CD4-positive, alpha-beta memory T cell (primary cell): ENCODE data around the gene DNAJC5. TPM values are rescaled to one million over a fixed set of nuclear protein-coding genes. Genes with fewer than 3 reads are reported as not detected.
"Not testable (repeated sequence)": the region's sequence is repeated elsewhere in the genome, so short reads cannot be mapped to it uniquely, and the experiment has no call there.

Source experiments
- CTCF ChIA-PET: fragments of 350-600 bp; sonication (Branson Sonifier 250); formaldehyde crosslinking; loops from one replicate; lab custom pipeline; 2021; ENCODE audit warnings: inconsistent platforms; ENCODE audit not compliant: partially characterized antibody; lab: Charles Lee
- POLR2A ChIA-PET: fragments of 350-600 bp; sonication (Branson Sonifier 250); formaldehyde crosslinking; loops from one replicate; lab custom pipeline; 2021; ENCODE audit not compliant: partially characterized antibody; lab: Charles Lee
- DNase-seq, 5 donors: peaks; one replicate each; pipeline versions ENCODE4 v3.0.0 to v3.0.0-alpha.2; 2020 to 2022; ENCODE audit warnings: mixed read lengths in 1 of 5
- H3K27ac ChIP-seq: one replicate; pipeline ENCODE4 v1.7.0; 2013; ENCODE audit warnings: low read depth, low read length
- H3K27me3 ChIP-seq: 2 replicates; pipeline ENCODE4 v1.7.0; 2013; ENCODE audit warnings: mild to moderate bottlenecking, low read length, moderate library complexity; ENCODE audit not compliant: insufficient read depth
- H3K36me3 ChIP-seq: 2 replicates; pipeline ENCODE4 v1.7.0; 2013; ENCODE audit warnings: mild to moderate bottlenecking, low read length, moderate library complexity; ENCODE audit not compliant: insufficient read depth
- H3K4me1 ChIP-seq: 2 replicates; pipeline ENCODE4 v1.7.0; 2013; ENCODE audit warnings: mild to moderate bottlenecking, low read length, moderate library complexity; ENCODE audit not compliant: insufficient read depth
- H3K4me3 ChIP-seq, 2 donors: one replicate each; pipeline ENCODE4 v1.7.0; 2013; ENCODE audit warnings: low read length in 2 of 2, mild to moderate bottlenecking in 1 of 2
- H3K9me3 ChIP-seq, 2 donors: one replicate each; pipeline ENCODE4 v1.7.0; 2013; ENCODE audit warnings: low read length in 2 of 2, control low read depth in 1 of 2; ENCODE audit not compliant: control insufficient read depth in 1 of 2
- H3K27ac Mint-ChIP-seq, 7 donors: one replicate each; pipeline ENCODE4 v1.8.0; 2020 to 2021; ENCODE audit warnings: mixed read lengths in 7 of 7, mild to moderate bottlenecking in 6 of 7, inconsistent platforms in 3 of 7, moderate library complexity in 3 of 7
- H3K27me3 Mint-ChIP-seq, 2 donors: one replicate each; pipeline ENCODE4 v1.8.0; 2020 to 2021; ENCODE audit warnings: mixed read lengths in 2 of 2
- H3K36me3 Mint-ChIP-seq, 2 donors: one replicate each; pipeline ENCODE4 v1.8.0; 2020 to 2021; ENCODE audit warnings: mixed read lengths in 2 of 2, inconsistent platforms in 1 of 2, mild to moderate bottlenecking in 1 of 2
- H3K4me1 Mint-ChIP-seq, 4 donors: one replicate each; pipeline ENCODE4 v1.8.0; 2020 to 2021; ENCODE audit warnings: mixed read lengths in 4 of 4, mild to moderate bottlenecking in 1 of 4
- H3K4me3 Mint-ChIP-seq, 8 donors: one replicate each; pipeline ENCODE4 v1.8.0; 2020 to 2021; ENCODE audit warnings: mixed read lengths in 8 of 8, mild to moderate bottlenecking in 7 of 8, moderate library complexity in 6 of 8, inconsistent platforms in 3 of 8
- H3K9me3 Mint-ChIP-seq, 8 donors: one replicate each; pipeline ENCODE4 v1.8.0; 2020 to 2021; ENCODE audit warnings: mixed read lengths in 8 of 8, mild to moderate bottlenecking in 5 of 8, inconsistent platforms in 3 of 8, moderate library complexity in 1 of 8
- intact Hi-C: fragments of 100-400 bp; cut with micrococcal nuclease; formaldehyde crosslinking; loops from one replicate; pipeline ENCODE4 v1.15.1; 2023
- polyA plus RNA-seq, 2 donors: library from polyadenylated mRNA; unstranded; fragments of 300-500 nt; fragmentation: Illumina TruSeq; gene quantifications; one replicate each; pipeline ENCODE4 v1.2.3, GENCODE V29; 2021
- total RNA-seq, 2 experiments: library from RNA; stranded (reverse); gene quantifications; one replicate each; pipeline ENCODE4 v1.2.3, GENCODE V29; 2021

DNAJC5 gene
- total and polyA plus RNA-seq, 4 experiments from 2014 or later = 4.9 to 54.4 (median 31.3) TPM

DNA sequence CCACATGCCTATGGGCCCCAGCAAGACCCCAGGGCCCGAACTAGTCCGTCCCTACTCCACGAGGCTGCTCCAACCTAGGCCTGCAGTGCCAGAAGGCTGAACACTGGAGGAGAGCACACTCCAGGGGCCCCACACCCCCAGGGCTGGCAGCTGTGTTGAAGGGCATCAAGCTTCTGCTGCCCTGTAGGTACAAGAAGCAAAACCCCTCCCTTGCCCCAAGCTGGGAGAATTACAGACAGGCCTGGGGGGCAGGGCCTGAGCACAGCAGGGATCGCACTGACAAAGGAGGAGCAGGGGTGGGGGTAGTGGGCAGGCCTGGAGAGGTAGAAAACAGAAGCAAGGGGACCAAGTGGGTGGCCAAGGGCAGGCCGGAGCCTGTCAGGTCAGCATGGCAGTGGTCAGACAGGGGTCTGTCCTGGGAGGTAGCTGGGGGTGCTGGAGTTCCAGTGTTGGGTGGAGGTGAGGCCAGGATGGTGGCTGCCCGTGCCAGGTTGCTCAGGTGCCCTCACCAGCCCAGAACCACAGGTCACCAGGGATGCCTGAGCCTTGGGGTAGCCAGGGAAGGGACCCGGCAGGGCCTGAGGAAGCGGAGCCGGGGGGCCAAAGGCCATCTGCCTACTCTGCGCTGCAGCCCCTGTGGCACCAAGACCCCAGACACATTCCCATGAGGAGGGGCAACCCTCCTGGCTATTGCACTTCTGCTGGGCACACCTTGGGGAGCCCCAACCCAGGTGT, 64.2 kb downstream of the DNAJC5 start:
- ChIA-PET POLR2A (interaction anchor here (0.9 to 4.5 kb wide), 3 partner anchors 9 to 63 kb away, joined by 3 to 24 read pairs (median 3); no protein-coding TSS in a partner anchor), CTCF (no interaction called here)
- Histone ChIP-seq H3K27ac (no peak overlapping the region), H3K4me3 (no peak overlapping the region), H3K4me1 (peaks cover 32% of the 10 kb centered on the region), H3K9me3 (no peaks in the 10 kb centered on the region), H3K27me3 (no peaks in the 10 kb centered on the region), H3K36me3 (no peaks in the 10 kb centered on the region)
- Mint-ChIP-seq H3K4me1 (peaks cover 3 to 27% (median 19%) of the 10 kb centered on the region in 4 donors), H3K36me3 (peaks cover 0 to 18% of the 10 kb centered on the region in 2 donors), H3K9me3 (no peaks in the 10 kb centered on the region), H3K4me3 (no peak overlapping the region), H3K27ac (peak overlapping the region in 2 of 7 donors; percentile 31 to 66), H3K27me3 (no peaks in the 10 kb centered on the region)
- intact Hi-C loops = loop anchor here (5.0 kb wide), 1 partner anchor 222 kb away; the partner anchor contains the start of genes LIME1 and SLC2A4RG
- peak in 1 of 5 donors; percentile 38 for DNase-seq

DNA sequence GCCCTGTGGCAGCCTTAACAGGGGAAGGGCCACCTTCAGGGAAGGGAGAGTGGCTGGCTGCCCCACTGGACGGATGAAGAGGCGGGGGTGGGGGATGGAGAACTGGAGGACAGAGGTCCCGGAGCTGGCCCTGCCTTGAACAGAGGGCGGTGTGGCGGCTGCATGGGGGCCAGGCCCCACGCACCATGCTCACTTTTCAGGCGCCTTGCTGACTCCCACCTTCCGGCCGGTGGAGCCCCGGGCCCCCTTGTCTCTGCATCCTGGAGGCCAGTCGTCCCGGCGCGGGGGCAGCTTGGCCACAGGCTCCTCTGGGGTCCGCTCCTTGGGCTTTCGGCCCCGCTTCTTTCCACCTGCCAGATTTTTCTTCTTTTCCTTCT, 64.8 kb downstream of the DNAJC5 start:
- no peaks in the 10 kb centered on the region for H3K9me3 Mint-ChIP-seq
- H3K27ac ChIP-seq = no peak overlapping the region
- H3K27me3 Mint-ChIP-seq = no peaks in the 10 kb centered on the region
- H3K4me3 Mint-ChIP-seq = no peak overlapping the region
- no peak overlapping the region for H3K4me3 ChIP-seq
- H3K9me3 ChIP-seq = no peaks in the 10 kb centered on the region
- H3K4me1 Mint-ChIP-seq = peaks cover 0 to 21% (median 13%) of the 10 kb centered on the region in 4 donors
- ChIA-PET POLR2A (interaction anchor here (4.5 kb wide), 1 partner anchor 8 kb away, joined by 24 read pairs; no protein-coding TSS in a partner anchor), CTCF (no interaction called here)
- no peaks in the 10 kb centered on the region for H3K27me3 ChIP-seq
- H3K36me3 ChIP-seq = no peaks in the 10 kb centered on the region
- DNase-seq = peak in 1 of 5 donors; percentile 23
- peaks cover 26% of the 10 kb centered on the region for H3K4me1 ChIP-seq
- no peak overlapping the region for H3K27ac Mint-ChIP-seq
- intact Hi-C loops = loop anchor here (5.0 kb wide), 1 partner anchor 222 kb away; the partner anchor contains the start of genes LIME1 and SLC2A4RG
- H3K36me3 Mint-ChIP-seq = peaks cover 0 to 18% of the 10 kb centered on the region in 2 donors

DNA sequence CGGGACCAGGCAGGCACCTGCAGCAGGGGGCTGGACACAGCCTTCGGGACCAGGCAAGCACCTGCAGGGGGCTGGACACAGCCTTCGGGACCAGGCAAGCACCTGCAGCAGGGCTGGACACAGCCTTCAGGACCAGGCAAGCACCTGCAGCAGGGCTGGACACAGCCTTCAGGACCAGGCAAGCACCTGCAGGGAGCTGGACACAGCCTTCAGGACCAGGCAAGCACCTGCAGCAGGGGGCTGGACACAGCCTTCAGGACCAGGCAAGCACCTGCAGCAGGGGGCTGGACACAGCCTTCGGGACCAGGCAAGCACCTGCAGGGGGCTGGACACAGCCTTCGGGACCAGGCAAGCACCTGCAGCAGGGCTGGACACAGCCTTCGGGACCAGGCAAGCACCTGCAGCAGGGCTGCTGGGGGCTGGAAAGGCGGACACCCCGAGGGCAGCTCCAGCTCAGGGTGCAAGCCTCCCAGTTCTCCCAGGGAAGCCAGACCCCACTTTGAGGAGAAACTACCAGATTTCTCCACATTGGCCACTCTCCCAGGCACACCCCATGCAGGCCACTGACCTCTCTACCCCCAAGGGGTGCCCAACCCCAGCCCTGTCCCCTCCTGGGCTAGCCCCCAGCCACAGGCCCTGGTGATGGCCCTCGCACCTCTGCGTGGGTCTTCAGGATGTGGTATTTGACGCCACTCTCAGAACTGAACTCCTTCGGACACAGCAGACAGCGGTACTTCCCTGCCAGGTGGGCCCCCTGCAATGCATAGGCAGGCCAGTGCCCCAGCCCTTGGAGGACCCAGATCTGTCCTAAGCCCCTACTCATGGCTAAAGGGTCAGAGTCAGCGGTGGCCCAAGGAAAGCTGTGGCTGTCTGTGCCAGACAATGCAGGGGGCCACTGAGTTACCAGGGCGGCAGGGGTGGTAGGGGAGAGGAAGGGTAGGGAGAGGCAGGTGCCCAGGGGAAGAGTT, 66.0 kb downstream of the DNAJC5 start:
- Mint-ChIP-seq H3K4me1 (peaks cover 0 to 16% (median 8%) of the 10 kb centered on the region in 4 donors), H3K36me3 (peaks cover 0 to 18% of the 10 kb centered on the region in 2 donors)
- H3K36me3 ChIP-seq, H3K27me3 Mint-ChIP-seq, H3K27ac Mint-ChIP-seq, H3K27ac ChIP-seq, H3K9me3 Mint-ChIP-seq, H3K4me3 Mint-ChIP-seq, H3K4me3 ChIP-seq, POLR2A ChIA-PET, intact Hi-C loops, H3K27me3 ChIP-seq, H3K9me3 ChIP-seq, CTCF ChIA-PET: not testable (repeated sequence)
- peaks cover 17% of the 10 kb centered on the region for H3K4me1 ChIP-seq
- peak in 1 of 5 donors; percentile 28 for DNase-seq

GRCh38 chr20:63961664-63962425, 66.9 kb downstream of the DNAJC5 start:
- intact Hi-C loops = no loop called here
- Histone ChIP-seq H3K27ac (no peak overlapping the region), H3K36me3 (peaks cover 3% of the 10 kb centered on the region), H3K4me3 (no peak overlapping the region), H3K9me3 (no peaks in the 10 kb centered on the region), H3K4me1 (peaks cover 14% of the 10 kb centered on the region), H3K27me3 (no peaks in the 10 kb centered on the region)
- ChIA-PET CTCF (interaction anchor here (1.0 kb wide), 1 partner anchor 19 kb away, joined by 5 read pairs; the partner anchor contains the start of gene PRPF6), POLR2A (interaction anchor here (0.7 to 1.1 kb wide), 2 partner anchors 14 to 58 kb away, joined by 3 read pairs; no protein-coding TSS in a partner anchor)
- Mint-ChIP-seq H3K27ac (no peak overlapping the region), H3K4me3 (no peak overlapping the region), H3K9me3 (peaks cover 0 to 3% (median 0%) of the 10 kb centered on the region in 8 donors), H3K27me3 (no peaks in the 10 kb centered on the region), H3K4me1 (peaks cover 0 to 16% (median 5%) of the 10 kb centered on the region in 4 donors), H3K36me3 (peaks cover 0 to 21% of the 10 kb centered on the region in 2 donors)
- peak in 1 of 5 donors; percentile 5 for DNase-seq

DNA sequence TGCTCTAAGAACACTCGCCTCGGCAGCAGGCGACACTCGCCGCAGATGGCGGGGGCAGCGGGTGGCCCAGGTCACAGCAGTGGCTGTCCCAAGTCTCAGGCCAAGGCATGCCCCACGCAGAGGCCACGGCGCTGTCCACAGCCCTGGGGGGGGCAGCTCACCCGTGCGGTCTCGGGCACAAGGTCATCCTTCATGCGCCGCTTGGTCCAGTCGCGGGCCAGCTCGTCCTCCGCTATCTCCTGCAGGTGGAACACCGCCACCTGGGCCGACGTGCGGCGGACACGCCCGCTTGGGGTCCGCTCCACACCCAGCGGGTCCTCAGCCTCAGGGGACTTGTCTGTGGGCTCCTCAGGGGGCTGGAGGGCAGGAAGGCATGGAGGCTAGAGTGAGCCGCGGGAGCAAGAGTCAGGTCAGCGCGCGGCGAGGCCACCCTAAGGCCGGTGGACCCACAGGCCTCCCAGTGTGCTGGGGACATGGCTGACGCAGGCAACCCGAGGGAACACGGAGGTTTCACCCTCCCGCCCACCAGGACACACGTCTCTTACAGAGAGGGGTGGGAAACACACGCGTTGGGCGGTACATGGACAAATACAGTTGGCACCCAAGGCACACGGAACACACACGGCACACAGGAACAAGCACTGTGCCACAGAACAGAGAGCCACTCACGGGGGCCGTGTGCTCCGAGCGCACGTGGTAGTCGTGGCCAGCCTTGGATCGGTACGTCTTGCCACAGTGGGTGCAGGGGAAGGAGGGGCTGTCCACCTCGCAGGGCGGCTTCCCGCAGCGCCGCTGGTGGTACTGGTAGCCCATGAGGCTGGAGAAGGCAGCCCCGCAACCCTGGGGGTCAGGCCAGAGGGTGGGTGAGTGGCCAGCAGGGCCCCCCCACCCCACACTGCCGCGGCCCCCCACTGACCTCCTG, 67.8 kb downstream of the DNAJC5 start:
- Histone ChIP-seq H3K27me3 (no peaks in the 10 kb centered on the region), H3K27ac (no peak overlapping the region), H3K36me3 (peaks cover 3% of the 10 kb centered on the region), H3K9me3 (no peaks in the 10 kb centered on the region), H3K4me3 (no peak overlapping the region), H3K4me1 (peaks cover 6% of the 10 kb centered on the region)
- H3K27ac Mint-ChIP-seq = no peak overlapping the region
- POLR2A ChIA-PET = interaction anchor here (0.7 to 1.1 kb wide), 2 partner anchors 15 to 59 kb away, joined by 3 read pairs; no protein-coding TSS in a partner anchor
- intact Hi-C loops = no loop called here
- H3K9me3 Mint-ChIP-seq = peaks cover 0 to 3% (median 0%) of the 10 kb centered on the region in 8 donors
- H3K27me3 Mint-ChIP-seq = no peaks in the 10 kb centered on the region
- CTCF ChIA-PET = interaction anchor here (1.0 kb wide), 1 partner anchor 18 kb away, joined by 5 read pairs; the partner anchor contains the start of gene PRPF6
- H3K4me1 Mint-ChIP-seq = peaks cover 0 to 8% (median under 1%) of the 10 kb centered on the region in 4 donors
- H3K4me3 Mint-ChIP-seq = no peak overlapping the region
- peaks cover 0 to 18% of the 10 kb centered on the region in 2 donors for H3K36me3 Mint-ChIP-seq
- peak in 1 of 5 donors; percentile 33 for DNase-seq

GRCh38 chr20:63963348-63963741, 68.4 kb downstream of the DNAJC5 start:
- no peaks in the 10 kb centered on the region for H3K9me3 ChIP-seq
- Mint-ChIP-seq H3K4me3 (no peak overlapping the region), H3K4me1 (peaks cover under 1 to 7% (median 4%) of the 10 kb centered on the region in 4 donors), H3K36me3 (peaks cover 0 to 18% of the 10 kb centered on the region in 2 donors), H3K27me3 (no peaks in the 10 kb centered on the region), H3K9me3 (peaks cover 0 to 3% (median 0%) of the 10 kb centered on the region in 8 donors), H3K27ac (no peak overlapping the region)
- ChIA-PET POLR2A (no interaction called here), CTCF (no interaction called here)
- peaks cover 4% of the 10 kb centered on the region for H3K4me1 ChIP-seq
- H3K4me3 ChIP-seq = no peak overlapping the region
- H3K27ac ChIP-seq = no peak overlapping the region
- intact Hi-C loops = no loop called here
- DNase-seq = peak in 1 of 5 donors; percentile 40
- H3K36me3 ChIP-seq = peaks cover 3% of the 10 kb centered on the region
- H3K27me3 ChIP-seq = no peaks in the 10 kb centered on the region
